IPS-18a (cell line): ENCODE data around the gene UNC5C.

Source experiments
- H3K27ac ChIP-seq: one replicate; pipeline ENCODE4 v1.5.1; 2013; ENCODE audit warnings: low read length
- H3K27me3 ChIP-seq: one replicate; pipeline ENCODE4 v1.6.1; 2013; ENCODE audit warnings: mild to moderate bottlenecking, low read length; ENCODE audit not compliant: control insufficient read depth, insufficient read depth
- H3K36me3 ChIP-seq: one replicate; pipeline ENCODE4 v1.6.1; 2013; ENCODE audit warnings: low read depth, low read length; ENCODE audit not compliant: control insufficient read depth
- H3K4me1 ChIP-seq: one replicate; pipeline ENCODE4 v1.6.1; 2013; ENCODE audit warnings: low read depth, low read length; ENCODE audit not compliant: control insufficient read depth
- H3K4me3 ChIP-seq: one replicate; pipeline ENCODE4 v1.5.1; 2013; ENCODE audit warnings: low read length
- H3K9ac ChIP-seq: one replicate; pipeline ENCODE4 v1.6.1; 2013; ENCODE audit warnings: mild to moderate bottlenecking, low read length, moderate library complexity
- H3K9me3 ChIP-seq: one replicate; pipeline ENCODE4 v1.6.1; 2013; ENCODE audit warnings: low read depth, low read length; ENCODE audit not compliant: control insufficient read depth

The UNC5C gene

DNA sequence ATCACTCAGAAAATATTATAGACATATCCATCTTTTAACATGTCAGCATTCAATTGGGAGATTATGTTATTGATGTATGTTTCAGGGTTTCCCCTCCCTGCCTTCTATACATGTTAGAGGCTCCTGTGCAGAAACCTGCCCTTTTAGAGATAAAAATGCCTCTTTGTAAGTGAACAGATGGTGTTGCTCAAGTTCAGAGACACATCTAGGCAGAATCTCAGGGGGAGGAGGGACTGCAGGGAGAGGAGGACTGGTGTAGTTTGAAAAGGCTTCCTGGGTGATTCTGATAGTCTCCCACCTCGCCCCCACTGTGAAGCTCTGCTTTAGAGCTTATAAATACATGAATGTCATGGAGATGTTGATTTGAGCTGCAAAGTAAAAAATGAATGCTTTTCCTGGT lies 12.0 kb upstream of the UNC5C start:
- Histone ChIP-seq H3K4me3 (no peak overlapping the region), H3K4me1 (no peaks in the 10 kb centered on the region), H3K36me3 (no peaks in the 10 kb centered on the region), H3K9ac (no peak overlapping the region), H3K9me3 (no peaks in the 10 kb centered on the region), H3K27ac (no peak overlapping the region), H3K27me3 (no peaks in the 10 kb centered on the region)

DNA sequence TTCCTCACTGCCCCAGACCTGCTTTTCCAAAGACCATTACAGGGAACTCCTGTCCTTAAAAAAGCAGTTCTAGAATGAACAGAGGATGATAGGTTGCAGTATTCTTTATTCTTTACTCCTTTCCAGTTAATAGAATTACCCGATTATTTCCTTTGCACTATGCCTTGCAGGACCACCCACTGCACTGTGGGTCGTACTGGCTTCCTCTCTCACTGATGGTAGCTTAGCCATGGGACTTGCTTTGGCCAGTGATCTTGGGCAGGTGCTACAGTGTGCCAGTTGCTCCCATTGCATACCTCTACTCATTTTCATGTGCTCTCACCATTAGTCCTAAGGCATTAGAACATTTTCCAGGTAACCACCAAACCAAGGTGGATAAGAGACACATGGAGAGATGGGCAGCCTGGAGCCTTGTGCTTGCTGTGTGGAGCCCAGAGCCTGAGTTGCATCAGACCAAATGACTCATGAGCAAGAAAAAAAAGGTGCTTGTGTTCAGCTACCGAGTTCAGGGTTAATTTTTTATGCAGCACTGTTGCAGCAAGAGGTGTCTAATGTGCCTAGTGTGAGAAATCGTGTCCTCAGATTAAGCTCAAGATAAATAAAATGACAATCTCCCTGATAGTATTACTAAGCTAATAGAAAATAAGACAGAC lies 7.6 kb upstream of the UNC5C start:
- Histone ChIP-seq H3K27me3 (peaks cover 2% of the 10 kb centered on the region), H3K27ac (no peak overlapping the region), H3K9me3 (no peaks in the 10 kb centered on the region), H3K9ac (no peak overlapping the region), H3K4me1 (peaks cover 2% of the 10 kb centered on the region), H3K4me3 (no peak overlapping the region), H3K36me3 (no peaks in the 10 kb centered on the region)

DNA sequence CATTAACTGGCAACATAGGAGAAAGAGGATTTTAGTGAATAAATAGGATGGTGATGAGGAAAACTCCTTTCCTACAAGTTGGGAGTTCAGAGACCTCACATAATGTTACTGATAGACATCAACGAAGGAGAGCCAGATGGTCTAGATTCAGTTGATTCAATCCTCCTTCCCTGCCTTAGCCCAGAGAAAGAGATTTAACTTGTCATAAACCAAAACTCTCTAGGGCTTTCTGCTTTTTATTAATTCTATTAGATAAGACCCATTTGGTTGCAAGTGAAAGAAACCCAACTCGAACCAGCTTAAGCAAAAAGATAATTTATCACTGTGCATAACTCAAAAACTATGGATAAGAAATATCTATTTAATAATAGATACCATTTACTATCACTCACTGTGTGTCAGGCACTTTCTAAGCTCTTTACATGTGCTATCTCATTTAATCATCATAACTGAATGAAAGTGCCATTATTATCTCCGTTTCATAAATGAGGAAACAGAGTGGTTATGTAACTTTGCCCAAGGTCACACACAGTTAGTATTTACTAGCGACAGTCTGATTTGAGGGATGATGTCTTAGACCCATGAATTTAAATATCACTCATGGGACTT lies 4.3 kb upstream of the UNC5C start:
- H3K9ac ChIP-seq, result no peak overlapping the region
- H3K9me3 ChIP-seq, result no peaks in the 10 kb centered on the region
- H3K4me3 ChIP-seq, result no peak overlapping the region
- H3K36me3 ChIP-seq, result no peaks in the 10 kb centered on the region
- peaks cover 33% of the 10 kb centered on the region for H3K27me3 ChIP-seq
- no peak overlapping the region for H3K27ac ChIP-seq
- peaks cover 8% of the 10 kb centered on the region for H3K4me1 ChIP-seq

GRCh38 chr4:95551653-95552052 lies 2.9 kb upstream of the UNC5C start:
- Histone ChIP-seq H3K4me1 (peaks cover 12% of the 10 kb centered on the region), H3K27me3 (peaks cover 47% of the 10 kb centered on the region), H3K9me3 (no peaks in the 10 kb centered on the region), H3K36me3 (no peaks in the 10 kb centered on the region), H3K27ac (no peak overlapping the region), H3K9ac (no peak overlapping the region), H3K4me3 (no peak overlapping the region)

DNA sequence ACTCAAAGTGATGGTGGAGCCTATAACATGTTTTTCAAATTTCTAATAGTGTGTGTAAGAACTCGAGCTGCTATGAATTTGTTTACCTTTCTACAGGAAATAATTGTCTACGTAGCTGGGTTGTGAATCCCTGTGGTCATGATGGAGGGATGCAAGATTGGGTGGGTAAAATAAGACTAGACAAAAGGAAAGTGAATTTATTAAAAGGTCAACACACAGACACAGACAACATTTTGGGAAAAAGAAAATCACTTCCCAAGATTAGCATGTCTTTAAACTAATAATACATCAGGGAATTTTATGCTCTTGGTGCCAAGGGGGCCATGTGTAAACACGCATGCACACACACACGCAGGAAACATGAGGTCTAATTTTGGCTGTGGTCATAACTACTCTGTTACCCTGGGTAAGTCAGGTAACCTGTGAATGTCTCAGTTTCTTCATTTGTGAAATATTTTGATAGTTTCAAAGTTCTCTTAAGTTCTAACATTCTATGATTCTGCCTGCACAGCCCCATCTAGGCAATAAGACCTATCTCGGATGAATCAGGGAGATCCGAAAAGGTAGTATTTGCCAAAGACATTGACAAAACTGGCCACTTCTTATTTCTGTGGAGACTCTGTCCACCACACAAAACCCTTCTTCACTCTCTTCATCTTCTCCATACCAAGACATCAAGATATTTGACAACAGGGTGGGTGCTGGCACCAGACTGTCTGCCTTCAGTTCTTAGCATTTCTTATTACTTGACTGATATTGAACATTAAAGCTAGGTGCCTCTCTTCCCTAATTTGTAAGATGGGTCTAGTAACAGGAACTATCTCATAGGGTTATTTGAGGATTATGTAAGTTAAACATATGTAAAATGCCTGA lies 1.6 kb upstream of the UNC5C start:
- Histone ChIP-seq H3K27me3 (peaks cover 60% of the 10 kb centered on the region), H3K27ac (no peak overlapping the region), H3K9ac (no peak overlapping the region), H3K9me3 (no peaks in the 10 kb centered on the region), H3K36me3 (no peaks in the 10 kb centered on the region), H3K4me3 (peak overlapping the region; percentile 66), H3K4me1 (peaks cover 19% of the 10 kb centered on the region)

GRCh38 chr4:95549246-95550114 lies 707 bp upstream of the UNC5C start:
- peak overlapping the region; percentile 21 for H3K9ac ChIP-seq
- no peak overlapping the region for H3K27ac ChIP-seq
- peak overlapping the region; percentile 66 for H3K4me3 ChIP-seq
- H3K36me3 ChIP-seq, result no peaks in the 10 kb centered on the region
- peaks cover 19% of the 10 kb centered on the region for H3K4me1 ChIP-seq
- no peaks in the 10 kb centered on the region for H3K9me3 ChIP-seq
- H3K27me3 ChIP-seq, result peaks cover 66% of the 10 kb centered on the region

GRCh38 chr4:95547715-95548471 lies 880 bp downstream of the UNC5C start:
- peaks cover 19% of the 10 kb centered on the region for H3K4me1 ChIP-seq
- H3K27ac ChIP-seq, result no peak overlapping the region
- H3K36me3 ChIP-seq, result no peaks in the 10 kb centered on the region
- H3K4me3 ChIP-seq, result peak overlapping the region; percentile 66
- H3K27me3 ChIP-seq, result peaks cover 66% of the 10 kb centered on the region
- H3K9ac ChIP-seq, result peak overlapping the region; percentile 5
- no peaks in the 10 kb centered on the region for H3K9me3 ChIP-seq

DNA sequence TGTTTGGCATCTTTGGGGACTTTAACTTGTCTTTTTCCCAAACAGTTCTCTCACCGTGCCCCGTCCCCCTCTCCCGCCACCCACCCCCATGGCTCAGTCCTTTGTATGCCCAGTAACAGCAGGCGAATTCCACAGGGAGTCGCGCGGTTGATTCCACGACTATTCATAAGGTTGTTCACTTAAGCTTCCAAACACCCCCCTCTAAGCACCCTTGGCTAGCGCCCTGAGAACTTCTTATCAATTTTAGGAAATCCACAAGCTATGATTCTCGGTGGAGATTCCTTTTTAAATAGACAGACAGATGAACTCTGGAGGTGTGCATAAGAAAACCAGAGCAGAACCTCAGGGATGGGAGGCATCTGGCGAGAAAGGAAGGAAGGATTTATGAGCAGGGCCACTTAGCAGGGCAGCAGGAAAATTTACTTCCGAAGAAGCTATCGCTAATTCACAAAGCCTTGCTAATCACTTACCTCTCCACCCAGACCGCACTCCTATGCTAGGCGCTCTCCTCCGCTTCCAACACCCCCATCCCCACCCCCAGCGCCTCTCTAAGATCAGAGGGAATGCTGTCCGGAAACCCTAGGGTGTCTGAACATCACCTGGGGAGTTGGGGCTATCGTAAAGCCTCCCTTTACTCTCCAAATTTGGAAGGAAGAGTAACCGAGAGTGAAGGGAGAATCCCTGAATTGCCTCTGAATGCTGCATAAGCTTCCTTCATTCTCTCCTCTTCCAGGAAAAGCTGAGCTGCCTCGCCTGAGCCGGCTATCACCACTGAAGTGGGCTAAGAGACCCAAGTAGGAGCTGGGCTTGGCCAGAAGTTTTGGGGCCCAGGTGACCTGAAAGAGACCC lies 1.7 kb downstream of the UNC5C start:
- H3K9ac ChIP-seq, result peak overlapping the region; percentile 5
- H3K27ac ChIP-seq, result no peak overlapping the region
- H3K27me3 ChIP-seq, result peaks cover 66% of the 10 kb centered on the region
- H3K9me3 ChIP-seq, result no peaks in the 10 kb centered on the region
- no peaks in the 10 kb centered on the region for H3K36me3 ChIP-seq
- peaks cover 19% of the 10 kb centered on the region for H3K4me1 ChIP-seq
- H3K4me3 ChIP-seq, result peak overlapping the region; percentile 66

GRCh38 chr4:95546221-95546620 lies 2.6 kb downstream of the UNC5C start:
- Histone ChIP-seq H3K27me3 (peaks cover 63% of the 10 kb centered on the region), H3K4me1 (peaks cover 16% of the 10 kb centered on the region), H3K36me3 (no peaks in the 10 kb centered on the region)

GRCh38 chr4:95545546-95545945 lies 3.2 kb downstream of the UNC5C start:
- Histone ChIP-seq H3K9me3 (no peaks in the 10 kb centered on the region), H3K4me1 (peaks cover 16% of the 10 kb centered on the region), H3K36me3 (no peaks in the 10 kb centered on the region), H3K27me3 (peaks cover 56% of the 10 kb centered on the region), H3K4me3 (no peak overlapping the region), H3K9ac (no peak overlapping the region), H3K27ac (no peak overlapping the region)

More at GRCh38 chr4:95546221-95546620, 2.6 kb downstream of the UNC5C start:
- Histone ChIP-seq H3K27ac (no peak overlapping the region), H3K9ac (no peak overlapping the region), H3K4me3 (peak overlapping the region; percentile 66), H3K9me3 (no peaks in the 10 kb centered on the region)
